ENCODE data around the gene PDE4A. TPM values are rescaled to one million over a fixed set of nuclear protein-coding genes. Genes with fewer than 3 reads are reported as not detected.

The PDE4A gene
- total and polyA plus RNA-seq, 2 of the 8 experiments (the other 6 are each of a cell fraction or from before 2014, with no cell fraction given), result 2.0 to 4.4 TPM

- H4K8ac ChIP-seq (ENCODE audit: extremely low read depth, insufficient read depth, low read length), result no peak overlapping the region
- 82% methylated on average over 18 of the region's 25 CpGs; no CpG with 5 or more reads in 1 of the 2 experiments for WGBS, 2 experiments (ENCODE audit: extremely low coverage in 1 of 2, insufficient coverage in 1 of 2, insufficient read length in 1 of 2, insufficient replicate concordance in 2 of 2, low coverage in 1 of 2, low lambda C conversion rate in 2 of 2, missing lambda C conversion rate in 1 of 2)
- H2BK12ac ChIP-seq (ENCODE audit: low read depth, low read length), result 0 out of 2 replicates have a peak overlapping the region, but pooled peaks have one; percentile 7
- H4K5ac ChIP-seq (ENCODE audit: insufficient read length, low read depth, low read length), result no peak overlapping the region
- H2BK15ac ChIP-seq (ENCODE audit: low read length), result no peak overlapping the region
- no peak overlapping the region for H3K4ac ChIP-seq (replicated peaks; ENCODE audit: insufficient read length, low read depth, low read length)
- H3K79me1 ChIP-seq (ENCODE audit: low read depth, low read length), result no peaks in the 10 kb centered on the region; the same call in 1 of the 2 replicates
- H3K36me3 ChIP-seq (ENCODE audit: control insufficient read depth in 2 of 4, insufficient read depth in 4 of 4, low read length in 3 of 4), result no peaks in the 10 kb centered on the region
- no peak overlapping the region for H3K4me3 ChIP-seq (ENCODE audit: extremely low read depth in 1 of 4, insufficient read depth in 2 of 4, low read depth in 3 of 4, low read length in 4 of 4)
- no peak overlapping the region for H2AK5ac ChIP-seq (ENCODE audit: low read depth, low read length)
- no peak overlapping the region for H2AFZ ChIP-seq (ENCODE audit: low read length)
- no peak overlapping the region for H3K14ac ChIP-seq (ENCODE audit: insufficient read length)
- no peak overlapping the region for H3K23ac ChIP-seq (ENCODE audit: insufficient read length)
- FAIRE-seq (no peak), DNase-seq (ENCODE audit: low read depth in 1 of 2, low spot score in 2 of 2) (peak; percentile 31 to 81)
- no peak overlapping the region for H4K91ac ChIP-seq (replicated peaks; ENCODE audit: insufficient read length, low read length)
- H3K4me1 ChIP-seq (replicated peaks in 1 of 4; ENCODE audit: control insufficient read depth in 3 of 4, insufficient read depth in 4 of 4, low read length in 3 of 4), result peaks cover 0 to 17% (median 7%) of the 10 kb centered on the region in 4 experiments; a peak in 4 of 7 replicates
- CTCF ChIA-PET (ENCODE audit: partially characterized antibody), result interaction anchor here (0.5 to 2.9 kb wide), 6 partner anchors 21 to 195 kb away, joined by 3 to 15 read pairs (median 3); no protein-coding TSS in a partner anchor
- no peak overlapping the region for H3K9ac ChIP-seq (replicated peaks in 1 of 4; ENCODE audit: extremely low read depth in 1 of 4, low read depth in 3 of 4, low read length in 3 of 4)
- H4K20me1 ChIP-seq (replicated peaks in 1 of 2; ENCODE audit: control insufficient read depth in 1 of 2, insufficient read depth in 2 of 2, low read length in 2 of 2), result no peaks in the 10 kb centered on the region
- POLR2A ChIA-PET (ENCODE audit: partially characterized antibody), result interaction anchor here (0.5 to 0.7 kb wide), 2 partner anchors 9 to 33 kb away, joined by 3 read pairs; no protein-coding TSS in a partner anchor
- no peak overlapping the region for H3K56ac ChIP-seq (replicated peaks; ENCODE audit: insufficient read length, low read depth, low read length)
- 0 out of 7 replicates have a peak, but pooled peaks cover 0 to 1% (median 0%) of the 10 kb centered on the region in 4 experiments for H3K27me3 ChIP-seq (replicated peaks in 1 of 4; ENCODE audit: control insufficient read depth in 3 of 4, extremely low read depth in 1 of 4, insufficient read depth in 3 of 4, low read length in 3 of 4)
- H2BK20ac ChIP-seq (ENCODE audit: low read length), result no peak overlapping the region
- no peak overlapping the region for H3K18ac ChIP-seq (ENCODE audit: extremely low read depth, low read length)
- H3K79me2 ChIP-seq (ENCODE audit: control insufficient read depth in 1 of 2, insufficient read depth in 2 of 2, low read length in 2 of 2), result no peaks in the 10 kb centered on the region
- no peak overlapping the region for H2BK5ac ChIP-seq (ENCODE audit: low read depth, low read length)
- H3K4me2 ChIP-seq (ENCODE audit: insufficient read depth in 1 of 2, low read depth in 2 of 2, low read length in 2 of 2), result no peak overlapping the region
- H3K9me3 ChIP-seq (ENCODE audit: insufficient read depth in 2 of 2, low read depth in 1 of 2, low read length in 1 of 2), result no peaks in the 10 kb centered on the region
- H2BK120ac ChIP-seq (replicated peaks; ENCODE audit: low read depth, low read length), result no peak overlapping the region
- H3K27ac ChIP-seq (ENCODE audit: low read depth, low read length), result no peak overlapping the region
- peaks cover 2% of the 10 kb centered on the region; the same call in 1 of the 2 replicates for H3K23me2 ChIP-seq (ENCODE audit: low read depth, low read length)
- TF ChIP-seq GABPA (IDR thresholded peaks at IDR 0.05; ENCODE audit: borderline replicate concordance, insufficient read depth, low read length) (no peak), SP4 (IDR thresholded peaks at IDR 0.05; ENCODE audit: low read length) (no peak), POLR2A (IDR thresholded peaks at IDR 0.05; ENCODE audit: control extremely low read depth in 1 of 2, low read depth in 2 of 2, low read length in 2 of 2) (no peak), RBBP5 (IDR thresholded peaks at IDR 0.05; ENCODE audit: borderline replicate concordance, low read depth, low read length) (no peak), NRF1 (IDR thresholded peaks at IDR 0.05; ENCODE audit: low read depth, low read length) (no peak), CTBP2 (IDR thresholded peaks at IDR 0.05; ENCODE audit: borderline replicate concordance, insufficient read depth, insufficient read length, low read length) (no peak), RXRA (IDR thresholded peaks at IDR 0.05; ENCODE audit: insufficient read depth, low read depth, low read length) (no peak), FOSL1 (IDR thresholded peaks at IDR 0.05; ENCODE audit: insufficient read depth, low read depth, low read length) (no peak), BRCA1 (IDR thresholded peaks at IDR 0.05; ENCODE audit: low read depth, low read length) (no peak), RNF2 (IDR thresholded peaks at IDR 0.05; ENCODE audit: borderline replicate concordance, low read depth, low read length, missing control alignments, poor library complexity, severe bottlenecking) (no peak), E2F6 (IDR thresholded peaks at IDR 0.05) (peak; percentile 81)
Observed at GRCh38 chr19:10450853-10451609, 30.7 kb downstream of the PDE4A start.

All from H1 (cell line).